Ovary (tissue), 9 donors: ENCODE results near the gene P2RY11. TPM values are rescaled to one million over a fixed set of nuclear protein-coding genes. Genes with fewer than 3 reads are reported as not detected.

Experiments used
- DNase-seq, 5 donors: peaks; one replicate each; pipeline ENCODE4 v3.0.0-alpha.2; 2019 to 2020
- H3K27ac ChIP-seq, 2 donors: fragments of 200-600 bp; one replicate each; pipeline versions ENCODE4 v1.5.1 to v1.8.0; 2019 to 2022
- H3K27me3 ChIP-seq: fragments of 200-600 bp; one replicate; pipeline ENCODE4 v1.8.0; 2022
- H3K36me3 ChIP-seq: fragments of 200-600 bp; sonication (generic); one replicate; pipeline ENCODE4 v1.5.1; 2019
- H3K4me1 ChIP-seq: one replicate; pipeline ENCODE4 v1.8.1; 2013; ENCODE audit warnings: mild to moderate bottlenecking, moderate library complexity; ENCODE audit not compliant: insufficient read depth
- H3K4me3 ChIP-seq: fragments of 200-600 bp; sonication (generic); one replicate; pipeline ENCODE4 v1.5.1; 2017
- H3K9me3 ChIP-seq, 2 donors: fragments of 200-600 bp in 1 of 2; sonication (generic) in 1 of 2; one replicate each; pipeline versions ENCODE4 v1.5.1 to v1.8.1; 2013 to 2019; ENCODE audit warnings: mild to moderate bottlenecking in 1 of 2, moderate library complexity in 1 of 2
- EP300 ChIP-seq: sonication (generic); formaldehyde crosslinking; IDR thresholded peaks from one replicate; pipeline ENCODE4 v1.6.1; 2017; ENCODE audit warnings: antibody characterized with exemption
- POLR2A ChIP-seq: fragments of 450-650 bp; IDR thresholded peaks from one replicate; pipeline ENCODE4 v1.6.1; 2017; ENCODE audit warnings: antibody characterized with exemption, mild to moderate bottlenecking, moderate library complexity
- WGBS, 3 donors: extraction: QIAGEN DNeasy Blood & Tissue Kit in 1 of 3; methylation state at CpG; one replicate each; pipeline versions ENCODE4 v1.1.5 to v1.1.7; 2013 to 2017; 5-methylcytosine and 5-hydroxymethylcytosine counted together
- intact Hi-C, 4 donors: fragments of 100-400 bp; cut with DNase I; formaldehyde crosslinking; loops; one replicate each; pipeline versions ENCODE4 v1.11.0 to v1.15.1; 2022 to 2023
- polyA plus RNA-seq, 2 donors: library from polyadenylated mRNA; stranded (reverse); fragments of 200-250 nt in 1 of 2; fragments of 350-450 nt in 1 of 2; fragmentation: Illumina TruSeq in 1 of 2; extraction: RNeasy Lipid Tissue Mini Kit (QIAGEN cat#74804) in 1 of 2; gene quantifications; one replicate each; pipeline ENCODE4 v1.2.3, GENCODE V29; 2013 to 2014
- total RNA-seq, 7 donors: library from RNA; depleted of rRNA in 2 of 7; stranded (reverse); fragments of >200 nt in 2 of 7; fragmentation: NEBNext Ultra II Directional in 3 of 7; extraction: Animal tissue kit (Norgen Biotek cat#: 25700) in 3 of 7; gene quantifications; one replicate each; pipeline versions ENCODE4 v1.1.0 to v1.2.4, GENCODE V29; 2016 to 2023
- TF ChIP-seq, protein P1 (sequence below), 3 donors: fragments of 450-650 bp in 2 of 3; fragments of 200-600 bp in 1 of 3; IDR thresholded peaks; one replicate each; pipeline versions ENCODE4 v1.5.1 to v1.8.0; 2016 to 2022; ENCODE audit warnings: antibody characterized with exemption in 3 of 3, mild to moderate bottlenecking in 1 of 3
- donor health status: DM: no; HTN: no; CAD: no; lungs with moderate emphysema.
- donor health status: DM: no; HTN: no; CAD: no.
- donor health status: Bipolar disorder and iron deficiency.
- donor health status: DM: yes; HTN: yes; CAD: no.
- donor health status: DM: no; HTN: no; CAD: no.
- donor health status: DM: yes; HTN: yes; CAD: no.

P2RY11 gene
- total and polyA plus RNA-seq, 9 donors = 2.1 to 18.5 (median 12.8) TPM

DNA sequence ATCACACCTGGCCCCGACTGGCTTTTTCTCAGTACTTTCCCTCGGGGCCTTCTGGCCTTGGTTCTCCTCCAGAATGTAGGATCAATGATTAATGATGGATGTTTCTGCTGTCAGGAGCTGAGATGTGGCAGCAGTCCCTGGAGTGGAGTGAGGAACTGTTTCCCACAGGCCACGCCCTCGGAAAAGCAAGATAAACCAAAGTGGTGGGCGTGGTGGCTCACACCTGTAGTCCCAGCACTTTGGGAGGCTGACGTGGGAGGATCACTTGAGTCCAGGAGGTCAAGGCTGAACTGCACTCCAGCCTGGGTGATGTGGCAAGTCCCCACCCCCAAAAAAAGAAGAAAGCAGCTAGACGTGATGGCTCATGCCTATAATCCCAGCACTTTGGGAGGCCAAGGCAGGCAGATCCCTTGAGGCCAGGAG, 32.5 kb upstream of the P2RY11 start:
- intact Hi-C loops = no loop called here
- Histone ChIP-seq H3K9me3 (no peaks in the 10 kb centered on the region), H3K27me3 (no peaks in the 10 kb centered on the region), H3K4me1 (no peaks in the 10 kb centered on the region), H3K4me3 (no peak overlapping the region), H3K27ac (no peak overlapping the region), H3K36me3 (no peaks in the 10 kb centered on the region)
- TF ChIP-seq POLR2A (no peak), EP300 (no peak)
- TF ChIP-seq, protein P1, sequence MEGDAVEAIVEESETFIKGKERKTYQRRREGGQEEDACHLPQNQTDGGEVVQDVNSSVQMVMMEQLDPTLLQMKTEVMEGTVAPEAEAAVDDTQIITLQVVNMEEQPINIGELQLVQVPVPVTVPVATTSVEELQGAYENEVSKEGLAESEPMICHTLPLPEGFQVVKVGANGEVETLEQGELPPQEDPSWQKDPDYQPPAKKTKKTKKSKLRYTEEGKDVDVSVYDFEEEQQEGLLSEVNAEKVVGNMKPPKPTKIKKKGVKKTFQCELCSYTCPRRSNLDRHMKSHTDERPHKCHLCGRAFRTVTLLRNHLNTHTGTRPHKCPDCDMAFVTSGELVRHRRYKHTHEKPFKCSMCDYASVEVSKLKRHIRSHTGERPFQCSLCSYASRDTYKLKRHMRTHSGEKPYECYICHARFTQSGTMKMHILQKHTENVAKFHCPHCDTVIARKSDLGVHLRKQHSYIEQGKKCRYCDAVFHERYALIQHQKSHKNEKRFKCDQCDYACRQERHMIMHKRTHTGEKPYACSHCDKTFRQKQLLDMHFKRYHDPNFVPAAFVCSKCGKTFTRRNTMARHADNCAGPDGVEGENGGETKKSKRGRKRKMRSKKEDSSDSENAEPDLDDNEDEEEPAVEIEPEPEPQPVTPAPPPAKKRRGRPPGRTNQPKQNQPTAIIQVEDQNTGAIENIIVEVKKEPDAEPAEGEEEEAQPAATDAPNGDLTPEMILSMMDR (IDR thresholded peaks at IDR 0.05) = no peak
- 25 to 34% (median 29%) methylated on average over 7 of the region's 7 CpGs for WGBS, 3 donors
- DNase-seq = no peak

DNA sequence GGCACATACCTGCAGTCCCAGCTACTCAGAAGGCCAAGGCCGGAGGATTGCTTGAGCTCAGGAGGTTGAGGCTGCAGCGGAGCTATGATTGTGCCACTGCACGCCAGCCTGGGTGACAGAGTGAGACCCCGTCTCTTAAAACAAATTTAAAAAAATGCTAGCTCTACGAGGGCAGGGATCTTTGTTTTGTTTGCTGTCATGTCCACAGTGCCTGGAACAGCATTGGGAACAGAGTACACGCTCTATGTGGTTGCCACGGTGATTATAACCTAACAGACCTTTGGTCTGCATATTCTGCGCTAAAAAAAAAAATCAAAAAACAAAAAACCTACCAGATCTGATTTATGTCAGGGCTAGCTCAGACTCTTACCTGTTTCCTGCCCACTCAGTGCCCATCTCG, 27.6 kb upstream of the P2RY11 start:
- Histone ChIP-seq H3K36me3 (no peaks in the 10 kb centered on the region), H3K27ac (no peak overlapping the region), H3K27me3 (no peaks in the 10 kb centered on the region), H3K9me3 (no peaks in the 10 kb centered on the region), H3K4me1 (peaks cover 1% of the 10 kb centered on the region), H3K4me3 (no peak overlapping the region)
- intact Hi-C loops = no loop called here
- no peak for DNase-seq
- TF ChIP-seq EP300 (no peak), POLR2A (no peak)
- TF ChIP-seq, protein P1 (IDR thresholded peaks at IDR 0.05) = no peak
- WGBS, 3 donors = 73 to 77% (median 75%) methylated on average over 9 of the region's 9 CpGs

DNA sequence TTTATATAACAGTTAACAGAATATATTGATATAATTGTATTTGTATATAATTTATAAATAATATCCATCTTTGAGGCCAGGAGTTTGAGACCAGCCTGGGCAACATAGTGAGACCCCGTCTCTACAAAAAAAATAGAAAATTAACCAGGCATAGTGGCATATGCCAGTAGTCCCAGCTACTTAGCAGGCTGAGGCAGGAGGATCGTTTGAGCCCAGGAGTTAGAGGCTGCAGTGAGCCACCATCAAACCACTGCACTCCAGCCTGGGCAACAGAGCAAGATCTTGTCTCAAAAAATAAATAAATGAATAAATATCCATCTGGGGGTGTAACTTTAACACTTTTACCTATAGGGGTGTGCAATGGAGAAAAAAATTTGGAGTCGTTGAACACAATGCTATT, 26.7 kb upstream of the P2RY11 start:
- Histone ChIP-seq H3K4me3 (no peak overlapping the region), H3K4me1 (peaks cover 1% of the 10 kb centered on the region), H3K27ac (no peak overlapping the region), H3K36me3 (no peaks in the 10 kb centered on the region), H3K9me3 (no peaks in the 10 kb centered on the region), H3K27me3 (no peaks in the 10 kb centered on the region)
- intact Hi-C loops = no loop called here
- no peak for TF ChIP-seq EP300
- TF ChIP-seq POLR2A = no peak
- TF ChIP-seq, protein P1 (IDR thresholded peaks at IDR 0.05) = no peak
- DNase-seq = no peak
- WGBS, 3 donors = 44 to 52% (median 52%) methylated on average over 3 of the region's 3 CpGs

DNA sequence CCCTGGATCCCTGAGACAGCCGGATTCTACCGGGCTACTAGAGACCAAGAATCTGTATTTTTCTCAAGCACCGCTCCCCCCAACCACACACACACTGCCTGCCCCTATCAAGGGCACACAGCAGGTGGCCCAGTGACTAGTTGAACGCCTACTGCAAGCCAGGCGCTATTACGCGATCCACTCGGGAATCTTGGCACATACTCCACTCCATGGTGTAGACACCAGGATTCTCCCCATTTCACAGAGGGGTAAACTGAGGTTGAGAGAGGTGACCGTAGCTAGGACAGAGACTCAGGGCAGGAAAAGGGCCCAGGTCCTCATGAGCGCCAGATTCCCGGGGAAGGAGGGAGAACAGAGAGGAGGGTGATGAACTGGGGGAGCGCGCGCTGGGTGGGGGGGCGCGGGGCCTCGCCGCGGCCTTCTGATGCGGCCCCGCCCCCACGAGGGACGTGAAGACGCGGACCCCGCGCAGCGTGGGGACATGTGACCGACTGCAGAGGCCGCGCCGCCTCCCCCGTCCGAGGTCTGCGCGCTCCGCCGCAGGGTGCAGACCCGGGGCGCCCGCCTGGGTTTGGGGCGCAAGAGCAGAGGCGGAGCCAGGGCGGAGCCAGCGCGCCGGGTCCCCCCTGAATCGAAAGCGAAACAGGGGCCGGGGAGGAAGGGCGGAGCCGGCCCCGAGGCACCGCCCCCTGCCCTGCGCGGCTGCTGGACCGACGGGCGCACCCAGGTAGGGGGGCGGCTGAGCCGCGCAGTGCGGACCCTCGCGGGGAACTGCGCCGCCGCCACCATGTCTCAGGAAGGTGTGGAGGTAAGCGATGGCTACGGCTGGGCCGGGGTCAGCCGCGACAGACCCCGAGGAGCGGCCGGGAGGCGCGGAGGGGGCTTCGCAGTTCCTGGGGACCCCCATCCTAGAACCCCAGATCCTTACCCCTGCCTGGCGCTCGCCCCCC, 25.6 kb upstream of the P2RY11 start, which contains the start of gene SHFL:
SHFL (plus strand) TSS at position 677 of the 950 bp plus-strand sequence; CDS start at position 788, 111 bp downstream.
- Histone ChIP-seq H3K4me1 (peaks cover 1% of the 10 kb centered on the region), H3K27ac (peak within 1 kb of the TSS; percentile 74 to 79), H3K27me3 (no peaks in the 10 kb centered on the region), H3K36me3 (no peaks in the 10 kb centered on the region), H3K4me3 (peak within 1 kb of the TSS; percentile 69), H3K9me3 (no peaks in the 10 kb centered on the region)
- no peak for TF ChIP-seq EP300
- TF ChIP-seq, protein P1 (IDR thresholded peaks at IDR 0.05) = peak in 1 of 3 donors; percentile 7
- TF ChIP-seq POLR2A = no peak
- WGBS, 3 donors = 2 to 3% (median 2%) methylated on average over 57 to 81 of the region's 81 CpGs
- DNase-seq = peak; percentile 76 to 87 (median 84)
- intact Hi-C loops = no loop called here
